Measurements from ENCODE around the gene KCNC4.

DNA sequence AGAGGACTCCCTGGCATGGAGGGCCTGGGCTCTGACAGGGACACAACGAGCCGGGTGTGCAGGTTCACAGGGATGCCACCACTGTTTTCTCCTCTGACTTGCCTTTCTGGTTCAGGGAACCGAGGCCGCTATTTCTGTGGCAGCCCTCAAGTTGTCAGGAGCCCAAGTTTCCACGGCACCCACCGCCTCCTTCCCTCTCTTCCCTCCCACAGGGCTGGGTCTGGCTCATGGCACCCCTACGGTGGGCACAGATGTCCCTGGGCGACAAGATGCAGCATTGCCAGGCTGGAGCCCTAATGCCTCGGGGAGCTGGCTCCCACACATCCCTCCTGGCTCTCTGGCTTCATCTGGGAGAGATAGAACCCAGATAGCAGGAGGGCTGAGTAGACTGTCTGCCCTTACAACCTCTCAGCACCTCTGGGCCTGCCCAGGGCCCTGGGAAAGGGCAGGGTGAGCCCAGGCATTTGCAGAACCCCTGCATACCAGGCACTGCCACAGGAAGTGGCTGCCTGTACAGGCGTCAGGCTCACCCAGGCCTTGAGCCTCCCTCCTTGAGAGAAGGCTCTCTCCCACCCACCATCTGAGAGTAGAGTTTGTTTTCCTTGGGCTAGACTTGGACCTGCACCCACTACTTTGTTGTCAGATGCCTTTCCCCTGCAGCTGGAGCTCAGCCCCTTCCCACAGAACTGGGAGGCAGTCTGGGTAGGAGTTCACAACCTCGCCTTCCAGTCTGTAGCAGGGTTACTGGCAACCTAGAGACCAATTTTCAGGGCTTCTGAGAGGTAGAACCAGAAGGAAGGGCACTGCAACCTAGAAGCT is 20.5 kb downstream of the KCNC4 start:
- TF ChIP-seq, protein P1, sequence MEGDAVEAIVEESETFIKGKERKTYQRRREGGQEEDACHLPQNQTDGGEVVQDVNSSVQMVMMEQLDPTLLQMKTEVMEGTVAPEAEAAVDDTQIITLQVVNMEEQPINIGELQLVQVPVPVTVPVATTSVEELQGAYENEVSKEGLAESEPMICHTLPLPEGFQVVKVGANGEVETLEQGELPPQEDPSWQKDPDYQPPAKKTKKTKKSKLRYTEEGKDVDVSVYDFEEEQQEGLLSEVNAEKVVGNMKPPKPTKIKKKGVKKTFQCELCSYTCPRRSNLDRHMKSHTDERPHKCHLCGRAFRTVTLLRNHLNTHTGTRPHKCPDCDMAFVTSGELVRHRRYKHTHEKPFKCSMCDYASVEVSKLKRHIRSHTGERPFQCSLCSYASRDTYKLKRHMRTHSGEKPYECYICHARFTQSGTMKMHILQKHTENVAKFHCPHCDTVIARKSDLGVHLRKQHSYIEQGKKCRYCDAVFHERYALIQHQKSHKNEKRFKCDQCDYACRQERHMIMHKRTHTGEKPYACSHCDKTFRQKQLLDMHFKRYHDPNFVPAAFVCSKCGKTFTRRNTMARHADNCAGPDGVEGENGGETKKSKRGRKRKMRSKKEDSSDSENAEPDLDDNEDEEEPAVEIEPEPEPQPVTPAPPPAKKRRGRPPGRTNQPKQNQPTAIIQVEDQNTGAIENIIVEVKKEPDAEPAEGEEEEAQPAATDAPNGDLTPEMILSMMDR (conservative IDR thresholded peaks at IDR 0.05 in 1 of 2, IDR thresholded peaks at IDR 0.05 in 1 of 2; ENCODE audit: extremely low read depth in 1 of 2, insufficient read depth in 1 of 2, low read depth in 1 of 2, low read length in 2 of 2), result no peak
- no peak for TF ChIP-seq EZH2 (IDR thresholded peaks at IDR 0.05; ENCODE audit: borderline replicate concordance, low read length)

All from mammary epithelial cell (primary cell).